Measurements from ENCODE around the gene NR2F1-AS1.
"Not testable (repeated sequence)": the region's sequence is repeated elsewhere in the genome, so short reads cannot be mapped to it uniquely, and the experiment has no call there.

The NR2F1-AS1 gene

GRCh38 chr5:93503598-93504067, 77.4 kb downstream of the NR2F1-AS1 start:
- no peak overlapping the region for H3K27ac ChIP-seq (ENCODE audit: low read depth, low read length)
- H3K4me3 ChIP-seq (ENCODE audit: low read length) = no peak overlapping the region
- no peak overlapping the region for H3K9ac ChIP-seq (ENCODE audit: low read length)
- no peaks in the 10 kb centered on the region for H3K27me3 ChIP-seq (ENCODE audit: control insufficient read depth, insufficient read depth, low read length)
- H3K4me1 ChIP-seq (ENCODE audit: control insufficient read depth, insufficient read depth, low read length) = no peaks in the 10 kb centered on the region
- no peaks in the 10 kb centered on the region for H3K36me3 ChIP-seq (ENCODE audit: control insufficient read depth, insufficient read depth, low read length)

GRCh38 chr5:93497096-93497495, 83.9 kb downstream of the NR2F1-AS1 start:
- Histone ChIP-seq H3K4me1 (ENCODE audit: control insufficient read depth, insufficient read depth, low read length) (no peaks in the 10 kb centered on the region), H3K4me3 (ENCODE audit: low read length) (no peak overlapping the region), H3K36me3 (ENCODE audit: control insufficient read depth, insufficient read depth, low read length) (no peaks in the 10 kb centered on the region), H3K9ac (ENCODE audit: low read length) (no peak overlapping the region), H3K27ac (ENCODE audit: low read depth, low read length) (no peak overlapping the region), H3K27me3 (ENCODE audit: control insufficient read depth, insufficient read depth, low read length) (no peaks in the 10 kb centered on the region)

GRCh38 chr5:93479982-93480509, 101.0 kb downstream of the NR2F1-AS1 start:
- Histone ChIP-seq H3K4me3 (ENCODE audit: low read length) (no peak overlapping the region), H3K36me3 (ENCODE audit: control insufficient read depth, insufficient read depth, low read length) (no peaks in the 10 kb centered on the region), H3K4me1 (ENCODE audit: control insufficient read depth, insufficient read depth, low read length) (no peaks in the 10 kb centered on the region), H3K9ac (ENCODE audit: low read length) (no peak overlapping the region), H3K27me3 (ENCODE audit: control insufficient read depth, insufficient read depth, low read length) (no peaks in the 10 kb centered on the region), H3K27ac (ENCODE audit: low read depth, low read length) (no peak overlapping the region)

- Histone ChIP-seq H3K27ac (ENCODE audit: low read depth, low read length) (no peak overlapping the region), H3K27me3 (ENCODE audit: control insufficient read depth, insufficient read depth, low read length) (no peaks in the 10 kb centered on the region), H3K4me3 (ENCODE audit: low read length) (no peak overlapping the region)
Measured at GRCh38 chr5:93477816-93478215, 103.2 kb downstream of the NR2F1-AS1 start.

GRCh38 chr5:93476251-93476742, 104.7 kb downstream of the NR2F1-AS1 start:
- Histone ChIP-seq H3K4me3 (ENCODE audit: low read length) (no peak overlapping the region), H3K9ac (ENCODE audit: low read length) (no peak overlapping the region)

More at GRCh38 chr5:93477816-93478215, 103.2 kb downstream of the NR2F1-AS1 start:
- Histone ChIP-seq H3K36me3 (ENCODE audit: control insufficient read depth, insufficient read depth, low read length) (no peaks in the 10 kb centered on the region), H3K4me1 (ENCODE audit: control insufficient read depth, insufficient read depth, low read length) (no peaks in the 10 kb centered on the region), H3K9ac (ENCODE audit: low read length) (no peak overlapping the region)

GRCh38 chr5:93462916-93463315, 118.1 kb downstream of the NR2F1-AS1 start:
- Histone ChIP-seq H3K4me1 (ENCODE audit: control insufficient read depth, insufficient read depth, low read length) (no peaks in the 10 kb centered on the region), H3K27me3 (ENCODE audit: control insufficient read depth, insufficient read depth, low read length) (no peaks in the 10 kb centered on the region), H3K9ac (ENCODE audit: low read length) (no peak overlapping the region), H3K36me3 (ENCODE audit: control insufficient read depth, insufficient read depth, low read length) (no peaks in the 10 kb centered on the region), H3K4me3 (ENCODE audit: low read length) (no peak overlapping the region), H3K27ac (ENCODE audit: low read depth, low read length) (no peak overlapping the region)

More at GRCh38 chr5:93476251-93476742, 104.7 kb downstream of the NR2F1-AS1 start:
- Histone ChIP-seq H3K36me3 (ENCODE audit: control insufficient read depth, insufficient read depth, low read length) (no peaks in the 10 kb centered on the region), H3K27me3 (ENCODE audit: control insufficient read depth, insufficient read depth, low read length) (no peaks in the 10 kb centered on the region), H3K4me1 (ENCODE audit: control insufficient read depth, insufficient read depth, low read length) (no peaks in the 10 kb centered on the region), H3K27ac (ENCODE audit: low read depth, low read length) (no peak overlapping the region)

- no peak overlapping the region for H3K9ac ChIP-seq (ENCODE audit: low read length)
Measured at GRCh38 chr5:93461756-93462155, 119.3 kb downstream of the NR2F1-AS1 start.

GRCh38 chr5:93460286-93460685, 120.7 kb downstream of the NR2F1-AS1 start:
- Histone ChIP-seq H3K27me3 (ENCODE audit: control insufficient read depth, insufficient read depth, low read length) (no peaks in the 10 kb centered on the region), H3K4me1 (ENCODE audit: control insufficient read depth, insufficient read depth, low read length) (no peaks in the 10 kb centered on the region)

More at GRCh38 chr5:93461756-93462155, 119.3 kb downstream of the NR2F1-AS1 start:
- H3K27me3 ChIP-seq (ENCODE audit: control insufficient read depth, insufficient read depth, low read length) = no peaks in the 10 kb centered on the region
- H3K4me3 ChIP-seq (ENCODE audit: low read length) = no peak overlapping the region
- H3K36me3 ChIP-seq (ENCODE audit: control insufficient read depth, insufficient read depth, low read length) = no peaks in the 10 kb centered on the region
- no peaks in the 10 kb centered on the region for H3K4me1 ChIP-seq (ENCODE audit: control insufficient read depth, insufficient read depth, low read length)
- H3K27ac ChIP-seq (ENCODE audit: low read depth, low read length) = no peak overlapping the region

GRCh38 chr5:93456796-93457195, 124.2 kb downstream of the NR2F1-AS1 start:
- H3K4me3 ChIP-seq (ENCODE audit: low read length); H3K27ac ChIP-seq (ENCODE audit: low read depth, low read length); H3K36me3 ChIP-seq (ENCODE audit: control insufficient read depth, insufficient read depth, low read length); H3K27me3 ChIP-seq (ENCODE audit: control insufficient read depth, insufficient read depth, low read length); H3K4me1 ChIP-seq (ENCODE audit: control insufficient read depth, insufficient read depth, low read length); H3K9ac ChIP-seq (ENCODE audit: low read length): not testable (repeated sequence)

More at GRCh38 chr5:93460286-93460685, 120.7 kb downstream of the NR2F1-AS1 start:
- H3K9ac ChIP-seq (ENCODE audit: low read length) = no peak overlapping the region
- H3K27ac ChIP-seq (ENCODE audit: low read depth, low read length) = no peak overlapping the region
- H3K36me3 ChIP-seq (ENCODE audit: control insufficient read depth, insufficient read depth, low read length) = no peaks in the 10 kb centered on the region
- H3K4me3 ChIP-seq (ENCODE audit: low read length) = no peak overlapping the region

GRCh38 chr5:93454896-93455295, 126.1 kb downstream of the NR2F1-AS1 start:
- H3K9ac ChIP-seq (ENCODE audit: low read length) = no peak overlapping the region
- no peak overlapping the region for H3K27ac ChIP-seq (ENCODE audit: low read depth, low read length)
- H3K27me3 ChIP-seq (ENCODE audit: control insufficient read depth, insufficient read depth, low read length) = no peaks in the 10 kb centered on the region
- H3K4me1 ChIP-seq (ENCODE audit: control insufficient read depth, insufficient read depth, low read length) = no peaks in the 10 kb centered on the region
- H3K4me3 ChIP-seq (ENCODE audit: low read length) = no peak overlapping the region
- H3K36me3 ChIP-seq (ENCODE audit: control insufficient read depth, insufficient read depth, low read length) = no peaks in the 10 kb centered on the region

GRCh38 chr5:93452255-93452654, 128.8 kb downstream of the NR2F1-AS1 start:
- no peak overlapping the region for H3K9ac ChIP-seq (ENCODE audit: low read length)
- H3K4me1 ChIP-seq (ENCODE audit: control insufficient read depth, insufficient read depth, low read length) = no peaks in the 10 kb centered on the region
- H3K27ac ChIP-seq (ENCODE audit: low read depth, low read length) = no peak overlapping the region
- no peaks in the 10 kb centered on the region for H3K36me3 ChIP-seq (ENCODE audit: control insufficient read depth, insufficient read depth, low read length)
- no peaks in the 10 kb centered on the region for H3K27me3 ChIP-seq (ENCODE audit: control insufficient read depth, insufficient read depth, low read length)
- H3K4me3 ChIP-seq (ENCODE audit: low read length) = no peak overlapping the region

- Histone ChIP-seq H3K9ac (ENCODE audit: low read length) (no peak overlapping the region), H3K4me1 (ENCODE audit: control insufficient read depth, insufficient read depth, low read length) (no peaks in the 10 kb centered on the region), H3K27ac (ENCODE audit: low read depth, low read length) (no peak overlapping the region), H3K4me3 (ENCODE audit: low read length) (no peak overlapping the region), H3K36me3 (ENCODE audit: control insufficient read depth, insufficient read depth, low read length) (no peaks in the 10 kb centered on the region), H3K27me3 (ENCODE audit: control insufficient read depth, insufficient read depth, low read length) (no peaks in the 10 kb centered on the region)
Measured at GRCh38 chr5:93438124-93438523, 142.9 kb downstream of the NR2F1-AS1 start.

GRCh38 chr5:93436083-93436482, 144.9 kb downstream of the NR2F1-AS1 start:
- Histone ChIP-seq H3K27ac (ENCODE audit: low read depth, low read length) (no peak overlapping the region), H3K4me1 (ENCODE audit: control insufficient read depth, insufficient read depth, low read length) (no peaks in the 10 kb centered on the region), H3K4me3 (ENCODE audit: low read length) (no peak overlapping the region), H3K36me3 (ENCODE audit: control insufficient read depth, insufficient read depth, low read length) (no peaks in the 10 kb centered on the region), H3K27me3 (ENCODE audit: control insufficient read depth, insufficient read depth, low read length) (no peaks in the 10 kb centered on the region), H3K9ac (ENCODE audit: low read length) (no peak overlapping the region)
